ENCODE measurements around the gene NDUFA5.
"Not testable (repeated sequence)": the region's sequence is repeated elsewhere in the genome, so short reads cannot be mapped to it uniquely, and the experiment has no call there.

The NDUFA5 gene

DNA sequence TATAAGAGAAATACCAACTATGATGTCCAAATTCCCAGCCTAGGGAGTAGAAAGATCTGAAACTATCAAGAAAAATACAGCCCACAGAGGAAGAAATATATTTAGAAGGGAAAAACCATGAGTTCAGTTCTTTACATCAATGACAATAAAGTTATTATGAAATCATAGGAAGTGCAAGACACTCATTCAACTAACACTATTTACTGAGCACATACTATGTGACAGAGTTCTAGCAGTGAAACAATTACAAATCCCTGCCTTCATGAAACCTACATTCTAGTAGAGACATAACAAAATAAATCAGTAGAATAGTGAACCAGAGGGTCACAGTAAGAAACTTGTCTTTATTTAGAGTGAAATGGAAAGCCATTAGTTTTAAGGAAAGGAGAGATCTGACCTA lies 2.1 kb downstream of the NDUFA5 start:
- DNase-seq = no peak

DNA sequence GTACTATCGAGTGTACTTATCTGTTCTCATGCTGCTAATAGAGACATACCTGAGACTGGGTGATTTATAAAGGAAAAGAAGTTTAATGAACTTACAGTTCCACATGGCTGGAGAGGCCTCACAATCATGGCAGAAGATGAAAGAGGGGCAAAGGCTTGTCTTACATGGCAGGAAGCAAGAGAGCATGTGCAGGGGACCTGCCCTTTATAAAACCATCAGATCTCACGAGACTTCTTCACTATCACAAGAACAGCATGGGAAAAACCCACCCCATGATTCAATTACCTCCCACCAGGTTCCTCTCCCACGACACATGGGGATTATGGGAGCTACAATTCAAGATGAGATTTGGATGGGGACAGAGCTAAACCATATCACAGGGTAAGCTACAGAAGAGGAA lies 4.5 kb downstream of the NDUFA5 start:
- no peak for DNase-seq

DNA sequence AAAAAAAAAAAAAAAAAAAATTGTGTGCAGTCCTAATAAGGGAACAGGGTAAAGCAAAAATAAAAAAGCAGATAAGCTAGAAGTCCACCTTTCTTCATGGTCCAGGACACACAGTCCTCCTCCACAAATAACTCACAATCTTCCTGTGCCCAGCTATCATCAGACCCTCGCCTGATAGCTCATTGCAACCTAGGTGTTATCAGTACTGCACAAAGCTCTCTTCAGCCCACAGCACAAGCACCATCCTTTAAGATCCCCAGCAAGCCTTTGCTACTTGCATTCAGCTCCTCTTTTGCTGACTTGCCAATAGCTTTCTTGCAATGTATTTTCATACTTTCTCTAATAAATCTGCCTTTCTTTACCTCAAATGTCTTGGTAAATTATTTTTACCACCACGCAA lies 5.0 kb downstream of the NDUFA5 start:
- no peak for DNase-seq

DNA sequence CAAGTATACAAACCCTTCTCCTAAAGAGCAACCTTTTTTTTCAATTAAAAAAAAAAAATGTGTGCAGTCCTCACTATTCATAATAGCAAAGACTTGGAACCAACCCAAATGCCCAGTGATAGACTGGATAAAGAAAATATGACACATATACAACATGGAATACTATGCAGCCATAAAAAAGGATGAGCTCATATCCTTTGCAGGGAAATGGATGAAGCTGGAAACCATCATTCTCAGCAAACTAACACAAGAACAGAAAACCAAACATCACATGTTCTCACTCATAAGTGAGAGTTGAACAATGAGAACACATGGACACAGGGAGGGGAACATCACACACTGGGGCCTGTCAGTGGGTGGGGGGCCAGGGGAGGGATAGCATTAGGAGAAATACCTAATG lies 5.5 kb downstream of the NDUFA5 start:
- DNase-seq = not testable (repeated sequence)

DNA sequence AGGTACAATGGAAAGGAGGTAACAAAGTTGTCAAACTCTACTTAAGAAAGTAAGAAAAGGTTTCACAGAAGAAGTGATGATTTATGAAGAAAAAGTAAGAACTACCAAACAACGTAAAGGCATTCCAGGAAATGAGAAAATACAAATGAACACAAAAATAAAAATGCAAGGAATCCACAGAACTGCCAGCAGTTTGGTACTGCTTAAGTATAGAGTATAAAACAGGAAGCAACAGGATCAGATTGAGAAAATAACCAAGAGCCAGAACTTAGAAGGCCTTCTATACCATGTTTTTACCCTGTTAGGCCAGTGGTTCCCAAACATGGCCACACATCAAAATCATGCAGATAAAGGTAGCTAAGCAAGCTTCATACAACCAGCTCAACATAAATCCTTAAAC lies 9.2 kb downstream of the NDUFA5 start:
- no peak for DNase-seq

DNA sequence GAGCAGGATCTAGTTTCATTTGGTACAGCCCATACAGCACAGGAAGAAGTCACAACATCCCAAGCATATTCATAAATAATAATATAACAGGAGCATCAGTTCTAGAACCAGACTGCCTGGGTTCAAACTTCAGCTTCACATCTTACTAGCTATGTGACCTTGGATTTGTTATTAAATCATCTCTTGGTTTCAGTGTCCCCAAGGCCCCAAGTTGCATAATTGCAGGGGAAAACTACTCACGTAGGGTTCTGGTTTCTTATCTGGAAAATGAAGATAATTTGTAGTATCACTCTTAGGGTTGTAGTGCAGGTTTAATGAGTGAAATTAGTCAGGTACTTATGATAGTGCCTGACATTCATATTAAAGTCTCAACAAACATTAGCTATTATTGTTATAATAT lies 17.7 kb downstream of the NDUFA5 start:
- no peak for DNase-seq

DNA sequence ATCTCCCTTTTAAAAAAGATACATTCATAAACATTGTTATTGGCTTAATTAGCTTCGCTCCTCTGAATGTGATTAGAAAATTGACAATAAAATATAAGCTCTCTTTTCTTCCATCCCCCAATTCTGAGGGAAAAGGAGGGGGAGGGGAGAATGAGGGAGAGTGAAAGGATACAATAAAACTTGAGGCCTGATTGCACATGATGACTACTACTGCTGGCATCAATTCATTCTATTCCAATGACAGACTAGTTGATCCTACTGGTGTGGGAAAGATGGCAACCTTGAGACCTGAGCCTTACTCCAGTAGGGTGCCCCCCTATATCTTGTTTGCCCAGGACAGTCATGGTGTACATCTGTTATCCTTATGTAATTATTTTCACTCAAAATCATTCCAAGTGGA lies 18.7 kb downstream of the NDUFA5 start:
- DNase-seq = no peak

DNA sequence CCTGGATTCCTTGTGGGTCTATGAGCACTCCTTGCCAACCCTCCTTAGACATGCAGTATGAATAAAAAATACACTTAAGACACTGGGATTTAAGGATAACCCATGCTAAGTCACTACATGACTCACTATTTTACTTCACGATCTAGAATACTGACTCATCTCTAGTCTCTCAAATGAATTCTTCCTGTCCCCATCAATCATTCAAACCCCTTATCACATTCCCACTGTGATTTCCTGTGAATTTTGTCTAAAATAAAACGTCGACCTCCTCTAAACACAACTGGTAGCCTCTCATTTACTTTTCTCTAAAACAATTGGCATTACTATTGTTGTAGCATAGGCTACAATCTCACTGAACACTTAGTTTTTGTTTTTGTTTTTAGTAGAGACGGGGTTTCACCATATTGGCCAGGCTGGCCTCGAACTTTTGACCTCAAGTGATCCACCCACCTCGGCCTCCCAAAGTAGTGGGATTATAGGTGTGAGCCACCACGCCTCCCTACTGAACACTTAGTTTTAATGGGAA lies 19.4 kb downstream of the NDUFA5 start:
- DNase-seq = no peak

DNA sequence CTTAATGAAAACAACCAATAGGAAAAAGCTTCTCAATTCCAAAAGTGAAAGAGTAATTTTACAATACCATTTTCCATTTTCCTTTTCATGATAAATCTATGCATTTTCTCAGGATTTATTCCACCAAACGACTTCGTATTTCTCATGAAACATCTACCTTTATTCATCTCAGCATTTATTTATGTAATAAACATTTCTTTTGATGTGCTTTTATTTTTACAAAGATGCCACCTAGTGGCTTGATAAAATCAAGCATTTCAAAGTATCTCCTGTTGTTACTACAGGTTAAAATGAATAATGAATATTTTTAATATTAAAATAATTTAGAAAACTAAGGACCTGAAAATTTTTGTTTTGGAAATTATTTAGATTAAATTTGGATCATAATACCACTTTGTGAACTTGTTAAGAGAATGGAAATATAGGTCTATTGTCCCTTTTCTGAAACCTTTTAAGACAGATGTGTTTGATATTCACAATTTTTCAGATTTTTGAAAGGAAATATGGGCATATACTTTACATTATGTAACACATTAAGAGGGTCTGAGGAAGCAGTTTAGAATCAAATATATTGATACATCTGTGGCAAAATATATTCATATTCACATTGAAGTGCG lies 20.5 kb downstream of the NDUFA5 start:
- no peak for DNase-seq

DNA sequence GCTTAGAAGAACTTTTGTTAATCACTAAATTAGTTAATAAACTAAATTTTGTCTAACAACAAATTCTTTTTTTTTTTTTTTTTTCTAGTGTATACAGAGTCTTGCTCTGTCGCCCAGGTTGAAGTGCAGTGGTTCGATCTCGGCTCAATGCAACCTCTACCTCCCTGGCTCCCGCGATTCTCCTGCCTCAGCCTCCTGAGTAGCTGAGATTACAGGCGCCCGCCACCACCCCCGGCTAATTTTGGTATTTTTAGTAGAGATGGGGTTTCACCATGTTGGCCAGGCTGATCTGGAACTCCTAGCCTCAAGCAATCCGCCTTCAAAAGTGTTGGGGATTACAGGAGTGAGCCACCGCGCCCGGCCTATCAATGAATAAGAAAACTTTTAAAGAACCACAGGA lies 22.1 kb downstream of the NDUFA5 start:
- DNase-seq = peak; percentile 9

DNA sequence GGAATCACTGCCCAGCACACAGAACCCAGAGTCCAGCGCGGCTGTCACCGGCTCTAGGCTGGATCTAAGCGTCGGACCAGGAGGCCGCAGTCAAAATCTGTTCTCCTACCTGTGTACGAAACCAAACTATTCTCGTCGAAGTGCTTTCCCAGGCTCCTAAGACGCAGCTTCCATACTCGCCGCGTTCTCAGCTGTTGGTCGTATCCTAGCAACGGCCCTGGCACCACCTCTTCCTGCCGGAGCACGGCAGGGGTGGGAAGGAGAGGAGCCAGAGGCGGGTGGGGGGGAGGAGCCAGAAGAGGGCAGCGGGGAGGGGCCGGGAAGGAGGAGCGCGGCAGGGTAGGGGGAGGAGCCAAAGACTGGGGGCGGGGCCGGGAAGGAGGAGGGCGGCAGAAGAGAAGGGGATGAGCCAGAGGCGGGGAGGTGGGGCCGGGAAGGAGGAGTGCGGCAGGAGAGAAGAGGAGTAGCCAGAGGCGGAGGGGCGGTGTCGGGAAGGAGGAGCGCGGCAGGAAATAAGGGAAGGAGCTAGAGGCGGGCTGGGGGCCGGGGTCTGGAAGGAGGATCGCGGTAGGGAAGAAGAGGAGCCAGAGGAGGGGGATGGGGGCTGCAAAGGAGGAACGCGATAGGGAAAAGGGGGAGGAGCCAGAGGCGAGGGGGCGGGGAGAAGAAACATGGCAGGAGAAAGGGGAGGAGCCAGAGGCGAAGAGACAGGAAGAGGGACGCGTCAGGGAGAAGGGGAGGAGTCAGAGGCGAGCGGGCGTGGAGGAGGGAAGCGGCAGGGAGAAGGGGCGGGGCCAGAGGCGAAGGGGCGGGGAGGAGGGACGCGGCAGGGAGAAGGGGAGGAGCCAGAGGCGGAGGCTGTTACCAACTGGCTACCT lies 23.0 kb downstream of the NDUFA5 start, which contains the start of gene IQUB:
Gene IQUB (minus strand): TSS at position 213 of the 878 bp plus-strand sequence. CDS start 22,255 bp downstream, outside the sequence.
- peak; percentile 92 for DNase-seq

DNA sequence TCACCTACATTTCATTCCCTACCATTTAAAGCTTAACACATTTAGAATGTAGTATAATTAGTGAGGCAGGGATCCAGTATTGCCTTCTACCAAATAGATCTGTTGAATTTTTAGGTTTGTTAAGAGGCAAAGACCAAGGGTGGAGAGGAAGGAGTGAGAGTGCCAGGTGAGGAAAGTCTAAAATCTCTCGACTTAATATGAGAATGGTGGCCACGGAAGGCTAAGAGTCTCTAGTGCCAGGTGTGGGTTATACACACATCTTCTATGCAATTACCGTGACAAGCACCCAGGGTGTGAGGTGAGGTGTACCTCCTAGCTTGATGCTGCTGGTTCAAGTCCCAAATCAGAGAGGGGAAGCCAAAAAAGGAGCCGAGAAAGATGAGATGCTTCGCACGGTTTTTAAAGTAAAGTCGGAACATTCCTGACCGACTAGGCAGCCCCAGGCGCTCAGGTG lies 23.7 kb downstream of the NDUFA5 start:
- no peak for DNase-seq

DNA sequence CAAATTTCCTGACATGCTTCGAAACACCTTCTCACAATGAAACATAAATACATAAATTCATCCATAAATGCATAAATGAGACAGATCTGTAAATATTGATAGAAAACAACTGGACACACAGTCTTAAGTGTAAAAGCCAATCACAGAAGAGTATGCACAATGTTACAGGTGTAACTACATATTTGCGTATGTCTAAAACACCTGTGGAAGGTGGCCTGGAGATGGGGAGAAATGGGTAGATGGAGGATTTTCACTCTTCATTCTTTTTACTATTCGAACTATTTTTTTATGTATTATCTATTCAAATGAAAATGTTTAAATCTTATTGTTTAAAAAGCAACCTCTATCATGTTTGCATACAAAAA lies 24.1 kb downstream of the NDUFA5 start:
- no peak for DNase-seq

DNA sequence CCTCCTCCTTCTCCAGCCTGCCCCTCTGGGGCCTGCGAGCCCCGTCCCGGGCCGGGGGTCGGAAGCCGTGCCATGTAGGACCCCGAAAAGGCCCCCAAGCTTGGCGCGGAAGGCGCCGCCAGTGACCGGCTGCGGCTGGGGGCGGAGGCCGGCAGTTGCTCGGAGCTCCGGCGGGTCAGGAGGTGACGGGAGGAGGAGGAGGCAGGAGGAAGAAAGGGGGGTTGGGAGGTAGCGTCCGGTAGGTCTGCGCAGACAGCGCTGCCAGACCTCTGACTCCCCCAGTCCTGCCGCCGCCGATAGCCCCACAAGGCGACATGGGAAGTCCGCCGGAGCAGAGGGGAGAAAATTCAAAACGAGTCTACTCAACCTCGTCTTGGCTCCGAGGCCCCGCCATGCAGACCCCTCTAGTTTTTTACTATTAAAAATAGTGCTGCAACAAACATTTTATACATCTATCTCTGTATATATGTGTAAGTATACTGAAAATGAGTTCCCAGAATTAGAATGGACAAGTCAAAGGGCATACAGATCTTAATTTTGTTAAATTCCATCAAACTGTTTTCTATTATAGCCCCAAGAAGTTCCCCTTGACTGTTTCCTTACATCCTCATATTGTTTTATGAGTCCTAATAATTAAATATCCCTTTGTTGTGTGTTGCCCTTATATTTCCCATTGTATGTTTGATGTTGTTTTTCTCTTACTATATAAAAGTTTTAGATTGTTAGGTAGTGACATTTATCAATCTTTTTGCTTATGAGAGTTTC lies 24.6 kb downstream of the NDUFA5 start:
- DNase-seq = peak; percentile 75

DNA sequence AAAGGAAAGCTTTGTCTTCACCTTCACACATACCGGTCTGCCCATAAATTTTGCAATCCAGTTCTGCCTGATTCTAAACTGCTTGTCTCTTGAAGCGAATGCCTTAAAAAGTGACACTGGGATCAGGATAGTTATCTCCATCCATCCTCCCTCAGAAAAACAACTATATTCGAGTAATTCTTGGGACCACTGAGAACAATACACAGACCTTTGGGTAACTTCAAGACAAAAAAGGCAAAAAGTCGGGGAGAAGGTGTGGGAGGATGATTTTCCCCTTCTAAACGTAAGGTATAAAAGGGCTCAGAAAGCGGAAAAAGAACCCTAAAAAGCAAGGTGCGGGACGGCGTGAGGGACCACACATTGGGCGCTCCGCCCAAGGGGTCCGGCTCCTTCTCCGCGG lies 25.3 kb downstream of the NDUFA5 start:
- peak; percentile 38 for DNase-seq

DNA sequence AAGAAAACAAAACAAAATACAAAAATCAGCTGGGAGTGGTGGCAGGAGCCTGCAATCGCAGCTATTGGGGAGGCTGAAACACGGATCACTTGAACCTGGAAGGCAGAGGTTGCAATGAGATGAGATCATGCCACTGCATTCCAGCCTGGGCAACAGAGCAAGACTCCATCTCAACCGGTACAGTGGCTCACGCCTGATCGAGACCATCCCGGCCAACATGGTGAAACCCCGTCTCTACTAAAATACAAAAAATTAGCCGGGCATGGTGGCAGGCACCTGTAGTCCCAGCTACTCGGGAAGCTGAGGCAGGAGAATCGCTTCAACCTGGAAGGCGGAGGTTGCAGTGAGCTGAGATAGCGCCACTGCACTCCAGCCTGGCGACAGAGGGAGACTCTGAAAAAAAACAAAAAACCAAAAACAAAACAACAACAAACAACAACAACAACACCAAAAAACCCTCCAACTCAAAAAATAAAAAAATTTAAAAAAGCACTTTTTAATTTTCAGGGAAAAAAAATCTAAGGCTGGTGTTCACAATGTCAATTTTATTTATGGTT lies 27.5 kb downstream of the NDUFA5 start:
- DNase-seq = not testable (repeated sequence)

DNA sequence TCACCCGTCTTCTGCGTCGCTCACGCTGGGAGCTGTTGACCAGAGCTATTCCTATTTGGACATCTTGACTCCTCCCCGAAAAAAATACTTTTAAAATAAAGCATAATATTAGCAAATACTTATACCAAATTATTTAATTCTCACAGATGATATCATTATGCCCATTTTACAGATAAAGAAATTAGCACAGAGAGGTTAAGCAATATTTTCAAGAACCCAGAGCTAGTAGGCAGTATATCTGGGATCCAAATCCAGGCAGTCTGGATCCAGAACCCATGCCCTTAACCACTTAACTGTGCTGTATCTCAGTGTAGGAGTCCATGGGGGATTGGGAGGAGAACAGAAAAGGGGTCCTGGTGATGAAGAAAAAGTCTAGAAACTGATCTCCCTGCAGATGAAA lies 29.4 kb downstream of the NDUFA5 start:
- DNase-seq = no peak

DNA sequence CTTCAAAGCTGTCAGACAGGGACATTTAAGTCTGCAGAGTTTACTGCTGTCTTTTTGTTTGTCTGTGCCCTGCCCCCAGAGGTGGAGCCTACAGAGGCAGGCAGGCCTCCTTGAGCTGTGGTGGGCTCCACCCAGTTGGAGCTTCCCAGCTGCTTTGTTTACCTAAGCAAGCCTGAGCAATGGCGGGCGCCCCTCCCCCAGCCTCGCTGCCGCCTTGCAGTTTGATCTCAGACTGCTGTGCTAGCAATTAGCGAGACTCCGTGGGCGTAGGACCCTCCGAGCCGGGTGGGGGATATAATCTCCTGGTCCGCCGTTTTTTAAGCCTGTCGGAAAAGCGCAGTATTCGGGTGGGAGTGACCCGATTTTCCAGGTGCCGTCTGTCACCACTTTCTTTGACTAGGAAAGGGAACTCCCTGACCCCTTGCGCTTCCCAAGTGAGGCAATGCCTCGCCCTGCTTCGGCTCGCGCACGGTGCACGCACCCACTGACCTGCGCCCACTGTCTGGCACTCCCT lies 29.8 kb downstream of the NDUFA5 start:
- DNase-seq = not testable (repeated sequence)

DNA sequence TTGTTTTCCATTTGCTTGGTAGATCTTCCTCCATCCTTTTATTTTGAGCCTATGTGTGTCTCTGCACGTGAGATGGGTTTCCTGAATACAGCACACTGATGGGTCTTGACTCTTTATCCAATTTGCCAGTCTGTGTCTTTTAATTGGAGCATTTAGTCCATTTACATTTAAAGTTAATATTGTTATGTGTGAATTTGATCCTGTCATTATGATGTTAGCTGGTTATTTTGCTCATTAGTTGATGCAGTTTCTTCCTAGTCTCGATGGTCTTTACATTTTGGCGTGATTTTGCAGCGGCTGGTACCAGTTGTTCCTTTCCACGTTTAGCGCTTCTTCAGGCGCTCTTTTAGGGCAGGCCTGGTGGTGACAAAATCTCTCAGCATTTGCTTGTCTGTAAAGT lies 31.1 kb downstream of the NDUFA5 start:
- not testable (repeated sequence) for DNase-seq

DNA sequence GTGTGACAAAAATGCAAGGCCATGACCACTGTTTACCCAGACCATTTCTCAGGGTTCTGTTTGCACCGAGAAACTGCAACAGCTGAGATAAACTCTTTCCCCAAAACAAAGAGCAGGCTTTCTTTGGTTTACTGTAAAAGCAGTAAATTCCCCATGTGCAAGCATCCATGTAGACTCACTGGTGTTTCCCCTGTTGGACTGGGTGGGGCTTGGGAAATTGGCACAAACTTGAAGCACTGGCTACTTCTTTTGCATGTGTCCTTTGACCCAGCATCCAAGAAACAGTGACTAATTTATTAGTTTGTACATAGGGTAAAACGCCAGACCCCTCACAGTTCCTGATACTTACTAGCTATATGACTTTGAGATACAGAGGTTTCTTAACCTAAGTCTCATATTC lies 35.6 kb downstream of the NDUFA5 start:
- no peak for DNase-seq

DNA sequence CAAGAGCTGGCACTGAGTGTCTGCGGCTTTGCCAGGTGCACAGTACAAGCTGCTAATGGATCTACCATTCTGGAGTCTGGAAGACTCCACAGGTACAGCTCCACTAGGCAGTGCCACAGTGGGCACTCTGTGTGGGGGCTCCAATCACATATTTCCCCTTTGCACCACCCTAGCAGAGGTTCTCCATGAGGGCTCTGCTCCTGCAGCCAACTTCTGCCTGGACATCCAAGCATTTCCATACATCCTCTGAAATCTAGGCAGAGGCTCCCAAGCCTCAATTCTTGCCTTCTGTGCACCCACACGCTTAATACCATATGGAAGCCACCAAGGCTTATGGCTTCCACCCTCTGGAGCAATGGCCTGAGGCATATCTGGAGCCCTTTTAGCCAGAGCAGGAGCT lies 52.4 kb downstream of the NDUFA5 start:
- no peak for DNase-seq

DNA sequence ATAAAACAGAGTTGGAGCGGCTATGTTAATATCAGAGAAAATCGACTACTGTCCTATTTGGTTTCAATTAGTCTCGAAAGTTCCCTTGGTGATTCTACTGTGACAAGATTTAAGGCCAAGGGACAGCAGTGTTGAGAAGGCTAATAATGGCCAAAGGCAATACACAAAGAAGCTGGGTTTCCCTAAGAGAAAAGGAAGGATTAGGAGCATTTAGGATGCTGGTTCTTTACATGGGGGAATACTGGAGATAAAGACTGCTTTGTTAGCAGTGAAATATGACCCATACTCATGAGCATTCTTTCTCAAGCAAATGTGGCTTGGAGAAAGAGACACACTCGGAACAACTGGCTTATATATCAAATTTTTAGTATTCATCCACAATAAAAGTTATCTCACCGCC lies 55.4 kb downstream of the NDUFA5 start:
- no peak for DNase-seq

All from retina (tissue), 1 donor.